HEK293 (cell line): Measurements from ENCODE around the gene FFAR2.
A peak's percentile ranks its signal among the peaks of the same experiment; 100 is the strongest.

ENCODE experiments used
- CTCF ChIA-PET: fragments of 350-600 bp; formaldehyde crosslinking; extraction: SDS; loops from one replicate; lab custom pipeline; 2021; ENCODE audit warnings: antibody characterized with exemption; lab: Yijun Ruan, JAX
- POLR2A ChIA-PET: fragments of 300-600 bp; formaldehyde crosslinking; extraction: SDS; loops from one replicate; lab custom pipeline; 2020; ENCODE audit warnings: antibody characterized with exemption, inconsistent platforms; lab: Yijun Ruan, JAX
- H3K27ac ChIP-seq: fragments of 200-500 bp; sonication (Bioruptor generic); 2 replicates; pipeline ENCODE4 v1.5.1; 2014; ENCODE audit warnings: low read depth, low read length, control low read depth, inconsistent platforms; ENCODE audit errors: extremely low read depth
- H3K36me3 ChIP-seq, 2 experiments: fragments of 200-500 bp in 1 of 2; sonication (Bioruptor generic) in 1 of 2; 1 replicate in 1 of 2; 2 replicates in 1 of 2; pipeline ENCODE4 v1.5.1; 2014 to 2017; ENCODE audit warnings: inconsistent platforms in 2 of 2, low read length in 2 of 2; ENCODE audit not compliant: control insufficient read depth in 2 of 2, insufficient read depth in 1 of 2
- H3K4me1 ChIP-seq: fragments of 200-500 bp; sonication (Bioruptor generic); 2 replicates; pipeline ENCODE4 v1.5.1; 2014; ENCODE audit warnings: mild to moderate bottlenecking, low read length, inconsistent platforms; ENCODE audit not compliant: control insufficient read depth, insufficient read depth
- H3K4me3 ChIP-seq: 2 replicates; pipeline ENCODE4 v1.5.1; 2011; ENCODE audit warnings: low read depth, mild to moderate bottlenecking, control low read depth, low read length, moderate library complexity
- H3K9me3 ChIP-seq: fragments of 200-500 bp; sonication (Bioruptor generic); 2 replicates; pipeline ENCODE4 v1.5.1; 2014; ENCODE audit warnings: low read depth, low read length, inconsistent platforms; ENCODE audit not compliant: control insufficient read depth, insufficient read depth
- BCL11A ChIP-seq: fragments of 450-650 bp; formaldehyde crosslinking; IDR thresholded peaks from 2 replicates; pipeline ENCODE4 v1.5.1; 2016; ENCODE audit warnings: low read depth, missing biosample characterization, missing genetic modification characterization
- CTCF ChIP-seq: fragments of 450-650 bp; formaldehyde crosslinking; IDR thresholded peaks from 2 replicates; pipeline ENCODE4 v1.5.1; 2016; ENCODE audit warnings: missing biosample characterization, missing genetic modification characterization
- GFI1B ChIP-seq: fragments of 450-650 bp; formaldehyde crosslinking; IDR thresholded peaks from 2 replicates; pipeline ENCODE4 v1.5.1; 2016; ENCODE audit warnings: missing biosample characterization, missing genetic modification characterization
- KLF17 ChIP-seq: fragments of 450-650 bp; formaldehyde crosslinking; IDR thresholded peaks from 2 replicates; pipeline ENCODE4 v1.5.1; 2016; ENCODE audit warnings: missing biosample characterization, missing genetic modification characterization
- REST ChIP-seq: fragments of 450-650 bp; formaldehyde crosslinking; IDR thresholded peaks from 2 replicates; pipeline ENCODE4 v1.5.1; 2016; ENCODE audit warnings: missing biosample characterization, missing genetic modification characterization
- SCRT1 ChIP-seq: fragments of 450-650 bp; formaldehyde crosslinking; IDR thresholded peaks from 2 replicates; pipeline ENCODE4 v1.5.1; 2016; ENCODE audit warnings: missing biosample characterization, missing genetic modification characterization, borderline replicate concordance
- WT1 ChIP-seq: fragments of 450-650 bp; formaldehyde crosslinking; IDR thresholded peaks from 2 replicates; pipeline ENCODE4 v1.5.1; 2016; ENCODE audit warnings: missing biosample characterization, missing genetic modification characterization
- ZBTB17 ChIP-seq: fragments of 450-650 bp; formaldehyde crosslinking; IDR thresholded peaks from 2 replicates; pipeline ENCODE4 v1.5.1; 2016; ENCODE audit warnings: missing biosample characterization, missing genetic modification characterization
- ZBTB49 ChIP-seq: fragments of 450-650 bp; formaldehyde crosslinking; IDR thresholded peaks from 2 replicates; pipeline ENCODE4 v1.5.1; 2016; ENCODE audit warnings: missing biosample characterization, missing genetic modification characterization, low read depth
- ZFHX2 ChIP-seq: fragments of 450-650 bp; formaldehyde crosslinking; conservative IDR thresholded peaks from 2 replicates; pipeline ENCODE4 v1.5.1; 2016; ENCODE audit warnings: missing biosample characterization, missing genetic modification characterization
- ZNF121 ChIP-seq: fragments of 450-650 bp; formaldehyde crosslinking; IDR thresholded peaks from 2 replicates; pipeline ENCODE4 v1.5.1; 2016; ENCODE audit warnings: missing biosample characterization, missing genetic modification characterization
- ZNF148 ChIP-seq: fragments of 450-650 bp; formaldehyde crosslinking; IDR thresholded peaks from 2 replicates; pipeline ENCODE4 v1.5.0; 2017; ENCODE audit warnings: missing biosample characterization, missing genetic modification characterization, borderline replicate concordance
- ZNF202 ChIP-seq: fragments of 450-650 bp; formaldehyde crosslinking; IDR thresholded peaks from 2 replicates; pipeline ENCODE4 v1.5.1; 2016; ENCODE audit warnings: missing biosample characterization, missing genetic modification characterization, borderline replicate concordance
- ZNF239 ChIP-seq: fragments of 450-650 bp; formaldehyde crosslinking; IDR thresholded peaks from 2 replicates; pipeline ENCODE4 v1.5.1; 2016; ENCODE audit warnings: missing biosample characterization, missing genetic modification characterization
- ZNF362 ChIP-seq: fragments of 450-650 bp; formaldehyde crosslinking; IDR thresholded peaks from 2 replicates; pipeline ENCODE4 v1.5.1; 2016; ENCODE audit warnings: missing biosample characterization, missing genetic modification characterization
- ZNF426 ChIP-seq: fragments of 450-650 bp; formaldehyde crosslinking; IDR thresholded peaks from 2 replicates; pipeline ENCODE4 v1.5.1; 2017; ENCODE audit warnings: missing biosample characterization, missing genetic modification characterization, mild to moderate bottlenecking, inconsistent platforms, moderate library complexity
- ZNF510 ChIP-seq: fragments of 450-650 bp; formaldehyde crosslinking; IDR thresholded peaks from 2 replicates; pipeline ENCODE4 v1.5.1; 2018; ENCODE audit warnings: mild to moderate bottlenecking, missing genetic modification characterization, missing biosample characterization; ENCODE audit not compliant: insufficient replicate concordance
- ZNF514 ChIP-seq: fragments of 450-650 bp; formaldehyde crosslinking; IDR thresholded peaks from 2 replicates; pipeline ENCODE4 v1.5.1; 2016; ENCODE audit warnings: missing biosample characterization, missing genetic modification characterization
- ZNF560 ChIP-seq: fragments of 450-650 bp; formaldehyde crosslinking; IDR thresholded peaks from 2 replicates; pipeline ENCODE4 v1.5.1; 2017; ENCODE audit warnings: missing biosample characterization, missing genetic modification characterization, borderline replicate concordance
- ZNF571 ChIP-seq: fragments of 450-650 bp; formaldehyde crosslinking; IDR thresholded peaks from 2 replicates; pipeline ENCODE4 v1.5.0; 2017; ENCODE audit warnings: missing biosample characterization, missing genetic modification characterization
- ZNF654 ChIP-seq: fragments of 450-650 bp; formaldehyde crosslinking; IDR thresholded peaks from 2 replicates; pipeline ENCODE4 v1.5.1; 2016; ENCODE audit warnings: low read depth, missing biosample characterization, missing genetic modification characterization
- ZNF701 ChIP-seq: fragments of 450-650 bp; formaldehyde crosslinking; IDR thresholded peaks from 2 replicates; pipeline ENCODE4 v1.5.1; 2016; ENCODE audit warnings: missing biosample characterization, missing genetic modification characterization
- ZNF777 ChIP-seq: fragments of 450-650 bp; formaldehyde crosslinking; IDR thresholded peaks from 2 replicates; pipeline ENCODE4 v1.5.1; 2017; ENCODE audit warnings: missing biosample characterization, missing genetic modification characterization, borderline replicate concordance
- ZSCAN30 ChIP-seq: fragments of 450-650 bp; IDR thresholded peaks from 2 replicates; pipeline ENCODE4 v1.5.1; 2018; ENCODE audit warnings: missing biosample characterization, mild to moderate bottlenecking, missing genetic modification characterization, moderate library complexity

The FFAR2 gene

GRCh38 chr19:35468637-35469036 lies 20.6 kb downstream of the FFAR2 start:
- ChIA-PET POLR2A (no interaction called here), CTCF (interaction anchor here (0.6 to 6.8 kb wide), 26 partner anchors 8 to 614 kb away, joined by 3 to 157 read pairs (median 4); partner anchors contain the start of genes FFAR2, FFAR3 and KRTDAP)
- H3K4me1 ChIP-seq: no peaks in the 10 kb centered on the region
- no peaks in the 10 kb centered on the region for H3K36me3 ChIP-seq
- no peak overlapping the region for H3K4me3 ChIP-seq
- no peak overlapping the region for H3K27ac ChIP-seq
- TF ChIP-seq ZSCAN30: no peak
- TF ChIP-seq ZNF654 (tag by site-specific recombination): peak; percentile 52
- TF ChIP-seq CTCF (tag by site-specific recombination): peak; percentile 92
- TF ChIP-seq BCL11A (tag by site-specific recombination): no peak
- TF ChIP-seq ZNF239: no peak
- TF ChIP-seq SCRT1 (tag by site-specific recombination): no peak
- TF ChIP-seq ZNF777: no peak
- no peak for TF ChIP-seq ZNF362 (tag by site-specific recombination)
- TF ChIP-seq KLF17 (tag by site-specific recombination): no peak
- peak; percentile 50; the same call in 1 of the 2 replicates for TF ChIP-seq ZBTB17
- TF ChIP-seq GFI1B: no peak
- TF ChIP-seq ZNF426 (tag by site-specific recombination): no peak
- no peak for TF ChIP-seq ZNF202
- TF ChIP-seq ZNF560: no peak
- no peaks in the 10 kb centered on the region for H3K9me3 ChIP-seq

GRCh38 chr19:35470128-35470527 lies 22.1 kb downstream of the FFAR2 start:
- Histone ChIP-seq H3K36me3 (no peaks in the 10 kb centered on the region), H3K27ac (no peak overlapping the region), H3K4me3 (no peak overlapping the region), H3K4me1 (no peaks in the 10 kb centered on the region), H3K9me3 (no peaks in the 10 kb centered on the region)
- ChIA-PET CTCF (interaction anchor here (0.5 to 6.8 kb wide), 13 partner anchors 7 to 125 kb away, joined by 3 to 157 read pairs (median 4); partner anchors contain the start of genes FFAR2, FFAR3 and KRTDAP), POLR2A (no interaction called here)
- TF ChIP-seq ZSCAN30 (no peak), ZNF121 (tag by site-specific recombination) (no peak), ZNF701 (no peak), ZNF571 (tag by site-specific recombination) (no peak), ZNF148 (tag by site-specific recombination) (no peak), ZNF514 (tag by site-specific recombination) (no peak), REST (tag by site-specific recombination) (no peak), ZNF510 (tag by site-specific recombination) (no peak), WT1 (tag by site-specific recombination) (no peak), ZBTB49 (tag by site-specific recombination) (no peak), ZFHX2 (tag by site-specific recombination) (no peak)
